Measurements from ENCODE around the gene ETV3.

DNA sequence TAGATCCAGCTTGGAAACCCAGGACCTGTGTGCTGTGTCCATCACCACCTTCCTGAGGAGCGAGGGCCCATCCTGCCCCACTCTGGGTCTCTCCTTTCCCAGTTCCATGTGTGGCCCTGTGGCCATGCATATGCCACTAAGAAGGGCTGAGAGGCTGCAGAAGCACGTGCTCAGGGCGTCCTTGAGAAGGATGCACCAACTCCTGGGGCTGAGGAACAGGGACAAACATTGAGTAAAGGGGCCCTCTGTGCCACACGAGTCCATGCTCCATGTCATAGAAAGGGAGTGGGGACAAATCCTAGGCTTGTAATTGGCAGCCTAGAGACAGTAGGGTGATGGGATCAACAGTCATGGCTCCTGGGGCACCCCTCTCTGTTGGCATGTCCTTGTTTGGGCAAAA lies 47.0 kb downstream of the ETV3 start:
- TF ChIP-seq, protein P1, sequence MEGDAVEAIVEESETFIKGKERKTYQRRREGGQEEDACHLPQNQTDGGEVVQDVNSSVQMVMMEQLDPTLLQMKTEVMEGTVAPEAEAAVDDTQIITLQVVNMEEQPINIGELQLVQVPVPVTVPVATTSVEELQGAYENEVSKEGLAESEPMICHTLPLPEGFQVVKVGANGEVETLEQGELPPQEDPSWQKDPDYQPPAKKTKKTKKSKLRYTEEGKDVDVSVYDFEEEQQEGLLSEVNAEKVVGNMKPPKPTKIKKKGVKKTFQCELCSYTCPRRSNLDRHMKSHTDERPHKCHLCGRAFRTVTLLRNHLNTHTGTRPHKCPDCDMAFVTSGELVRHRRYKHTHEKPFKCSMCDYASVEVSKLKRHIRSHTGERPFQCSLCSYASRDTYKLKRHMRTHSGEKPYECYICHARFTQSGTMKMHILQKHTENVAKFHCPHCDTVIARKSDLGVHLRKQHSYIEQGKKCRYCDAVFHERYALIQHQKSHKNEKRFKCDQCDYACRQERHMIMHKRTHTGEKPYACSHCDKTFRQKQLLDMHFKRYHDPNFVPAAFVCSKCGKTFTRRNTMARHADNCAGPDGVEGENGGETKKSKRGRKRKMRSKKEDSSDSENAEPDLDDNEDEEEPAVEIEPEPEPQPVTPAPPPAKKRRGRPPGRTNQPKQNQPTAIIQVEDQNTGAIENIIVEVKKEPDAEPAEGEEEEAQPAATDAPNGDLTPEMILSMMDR (IDR thresholded peaks at IDR 0.05; ENCODE audit: control extremely low read depth in 1 of 3, insufficient read depth in 1 of 3, low read depth in 1 of 3, low read length in 3 of 3), result no peak
- TF ChIP-seq POLR2A (IDR thresholded peaks at IDR 0.05; ENCODE audit: control extremely low read depth in 1 of 2, low read depth in 2 of 2, low read length in 2 of 2) (no peak), EGR1 (IDR thresholded peaks at IDR 0.05; ENCODE audit: borderline replicate concordance, low read depth, low read length) (no peak), POLR2AphosphoS5 (IDR thresholded peaks at IDR 0.05; ENCODE audit: low read depth, low read length) (no peak), SIN3A (conservative IDR thresholded peaks at IDR 0.05 in 1 of 2, IDR thresholded peaks at IDR 0.05 in 1 of 2; ENCODE audit: low read depth in 1 of 2, low read length in 2 of 2) (no peak), RAD21 (IDR thresholded peaks at IDR 0.05 in 1 of 2, conservative IDR thresholded peaks at IDR 0.05 in 1 of 2; ENCODE audit: low read depth in 2 of 2, low read length in 2 of 2) (no peak), RXRA (IDR thresholded peaks at IDR 0.05; ENCODE audit: insufficient read depth, low read depth, low read length) (no peak), CEBPB (IDR thresholded peaks at IDR 0.05; ENCODE audit: low read depth, low read length) (no peak), YY1 (IDR thresholded peaks at IDR 0.05; ENCODE audit: low read depth, low read length) (no peak), JUND (IDR thresholded peaks at IDR 0.05; ENCODE audit: low read length) (no peak), CHD1 (IDR thresholded peaks at IDR 0.05; ENCODE audit: low read depth, low read length) (no peak), CREB1 (IDR thresholded peaks at IDR 0.05) (no peak)
- TF ChIP-seq, protein P2, sequence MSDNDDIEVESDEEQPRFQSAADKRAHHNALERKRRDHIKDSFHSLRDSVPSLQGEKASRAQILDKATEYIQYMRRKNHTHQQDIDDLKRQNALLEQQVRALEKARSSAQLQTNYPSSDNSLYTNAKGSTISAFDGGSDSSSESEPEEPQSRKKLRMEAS (IDR thresholded peaks at IDR 0.05), result no peak
- TF ChIP-seq, protein P3, sequence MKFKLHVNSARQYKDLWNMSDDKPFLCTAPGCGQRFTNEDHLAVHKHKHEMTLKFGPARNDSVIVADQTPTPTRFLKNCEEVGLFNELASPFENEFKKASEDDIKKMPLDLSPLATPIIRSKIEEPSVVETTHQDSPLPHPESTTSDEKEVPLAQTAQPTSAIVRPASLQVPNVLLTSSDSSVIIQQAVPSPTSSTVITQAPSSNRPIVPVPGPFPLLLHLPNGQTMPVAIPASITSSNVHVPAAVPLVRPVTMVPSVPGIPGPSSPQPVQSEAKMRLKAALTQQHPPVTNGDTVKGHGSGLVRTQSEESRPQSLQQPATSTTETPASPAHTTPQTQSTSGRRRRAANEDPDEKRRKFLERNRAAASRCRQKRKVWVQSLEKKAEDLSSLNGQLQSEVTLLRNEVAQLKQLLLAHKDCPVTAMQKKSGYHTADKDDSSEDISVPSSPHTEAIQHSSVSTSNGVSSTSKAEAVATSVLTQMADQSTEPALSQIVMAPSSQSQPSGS (IDR thresholded peaks at IDR 0.05; ENCODE audit: low read length), result no peak

Data from H1 (cell line).